ENCODE results near the gene MT1F.

The MT1F gene

GRCh38 chr16:56702836-56703235 is 45.1 kb downstream of the MT1F start:
- DNase-seq, result no peak

All from NCI-H526 treated with DMSO at 0.1 percent for 48 hours (cell line).